IMR-90 (cell line): Measurements from ENCODE around the gene CYSTM1. TPM values are rescaled to one million over a fixed set of nuclear protein-coding genes. Genes with fewer than 3 reads are reported as not detected.

Experiments used
- CTCF ChIP-seq: conservative IDR thresholded peaks from 2 replicates; pipeline ENCODE4 v1.5.1; 2012; ENCODE audit warnings: mild to moderate bottlenecking, low read depth, low read length, improper control_type of control experiment
- FOS ChIP-seq: fragments of 150-350 bp; IDR thresholded peaks from 2 replicates; pipeline ENCODE4 v1.6.1; 2016; ENCODE audit warnings: low read depth, low read length
- MAFK ChIP-seq: IDR thresholded peaks from 2 replicates; pipeline ENCODE4 v1.6.1; 2012; ENCODE audit warnings: low read depth, low read length, improper control_type of control experiment
- MXI1 ChIP-seq: IDR thresholded peaks from 2 replicates; pipeline ENCODE4 v1.6.1; 2012; ENCODE audit warnings: low read depth, mild to moderate bottlenecking, low read length, moderate library complexity, borderline replicate concordance
- SMC3 ChIP-seq: fragments of 150-350 bp; IDR thresholded peaks from 2 replicates; pipeline ENCODE4 v1.6.1; 2016; ENCODE audit warnings: low read depth, mild to moderate bottlenecking, antibody characterized with exemption, low read length, moderate library complexity
- polyA plus RNA-seq, 3 experiments: library from polyadenylated mRNA; depleted of rRNA; stranded (reverse); fragments of >200 nt; gene quantifications; 2 replicates each; pipeline ENCODE4 v1.2.3, GENCODE V29; 2012; ENCODE audit warnings: low replicate concordance in 1 of 3
- total RNA-seq: library from RNA; depleted of rRNA; stranded (reverse); fragments of >200 nt; gene quantifications from 2 replicates; pipeline ENCODE4 v1.2.3, GENCODE V29; 2012

CYSTM1 gene
- total and polyA plus RNA-seq, 2 of the 4 experiments (the other 2 are of a cell fraction) = 7.3 to 15.0 TPM

- TF ChIP-seq CTCF (no peak), FOS (no peak), SMC3 (no peak), MAFK (no peak), MXI1 (no peak)
Observed at GRCh38 chr5:140245341-140245740, 70.4 kb downstream of the CYSTM1 start (continued).
